ENCODE results near the gene HIBCH. TPM values are rescaled to one million over a fixed set of nuclear protein-coding genes. Genes with fewer than 3 reads are reported as not detected.

The HIBCH gene
- total and polyA plus RNA-seq, 2 donors from 2014 or later: 35.7 to 115 TPM

GRCh38 chr2:190350371-190350770, 30.7 kb upstream of the HIBCH start:
- DNase-seq: no peak
- no peaks in the 10 kb centered on the region for H3K9me3 ChIP-seq (ENCODE audit: control insufficient read depth in 2 of 3, insufficient read depth in 1 of 3, low read length in 3 of 3)
- H3K36me3 ChIP-seq (ENCODE audit: control insufficient read depth in 2 of 3, insufficient read depth in 3 of 3, low read length in 3 of 3): no peaks in the 10 kb centered on the region
- H3K9ac ChIP-seq (ENCODE audit: low read length in 3 of 3): no peak overlapping the region
- TF ChIP-seq, protein P1, sequence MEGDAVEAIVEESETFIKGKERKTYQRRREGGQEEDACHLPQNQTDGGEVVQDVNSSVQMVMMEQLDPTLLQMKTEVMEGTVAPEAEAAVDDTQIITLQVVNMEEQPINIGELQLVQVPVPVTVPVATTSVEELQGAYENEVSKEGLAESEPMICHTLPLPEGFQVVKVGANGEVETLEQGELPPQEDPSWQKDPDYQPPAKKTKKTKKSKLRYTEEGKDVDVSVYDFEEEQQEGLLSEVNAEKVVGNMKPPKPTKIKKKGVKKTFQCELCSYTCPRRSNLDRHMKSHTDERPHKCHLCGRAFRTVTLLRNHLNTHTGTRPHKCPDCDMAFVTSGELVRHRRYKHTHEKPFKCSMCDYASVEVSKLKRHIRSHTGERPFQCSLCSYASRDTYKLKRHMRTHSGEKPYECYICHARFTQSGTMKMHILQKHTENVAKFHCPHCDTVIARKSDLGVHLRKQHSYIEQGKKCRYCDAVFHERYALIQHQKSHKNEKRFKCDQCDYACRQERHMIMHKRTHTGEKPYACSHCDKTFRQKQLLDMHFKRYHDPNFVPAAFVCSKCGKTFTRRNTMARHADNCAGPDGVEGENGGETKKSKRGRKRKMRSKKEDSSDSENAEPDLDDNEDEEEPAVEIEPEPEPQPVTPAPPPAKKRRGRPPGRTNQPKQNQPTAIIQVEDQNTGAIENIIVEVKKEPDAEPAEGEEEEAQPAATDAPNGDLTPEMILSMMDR (IDR thresholded peaks at IDR 0.05; ENCODE audit: borderline replicate concordance, extremely low read depth, insufficient read depth): no peak
- intact Hi-C loops (cut with DNase I): no loop called here
- H3K27me3 ChIP-seq (ENCODE audit: control insufficient read depth, insufficient read depth, low read length): no peaks in the 10 kb centered on the region
- no peak overlapping the region for H3K27ac ChIP-seq (ENCODE audit: low read depth in 2 of 2, low read length in 2 of 2)
- no peak for FAIRE-seq
- H3K4me1 ChIP-seq (ENCODE audit: control insufficient read depth in 2 of 3, insufficient read depth in 2 of 3, low read depth in 1 of 3, low read length in 3 of 3): peaks cover 0 to 2% (median 0%) of the 10 kb centered on the region in 3 donors
- H3K4me3 ChIP-seq (ENCODE audit: low read length in 3 of 3): no peak overlapping the region

GRCh38 chr2:190344276-190344827, 24.7 kb upstream of the HIBCH start:
- Histone ChIP-seq H3K36me3 (ENCODE audit: control insufficient read depth in 2 of 3, insufficient read depth in 3 of 3, low read length in 3 of 3) (no peaks in the 10 kb centered on the region), H3K9ac (ENCODE audit: low read length in 3 of 3) (peak overlapping the region; percentile 27 to 79 (median 78)), H3K9me3 (ENCODE audit: control insufficient read depth in 2 of 3, insufficient read depth in 1 of 3, low read length in 3 of 3) (no peaks in the 10 kb centered on the region), H3K27me3 (ENCODE audit: control insufficient read depth, insufficient read depth, low read length) (no peaks in the 10 kb centered on the region), H3K4me1 (ENCODE audit: control insufficient read depth in 2 of 3, insufficient read depth in 2 of 3, low read depth in 1 of 3, low read length in 3 of 3) (peaks cover 0 to 6% (median 0%) of the 10 kb centered on the region in 3 donors), H3K27ac (ENCODE audit: low read depth in 2 of 2, low read length in 2 of 2) (peak overlapping the region; percentile 84 to 94), H3K4me3 (ENCODE audit: low read length in 3 of 3) (peak overlapping the region; percentile 28 to 73 (median 73))
- intact Hi-C loops (cut with DNase I): no loop called here
- DNase-seq: peak in 4 of 5 donors; percentile 61 to 73 (median 71)
- no peak for FAIRE-seq
- TF ChIP-seq, protein P1 (IDR thresholded peaks at IDR 0.05; ENCODE audit: borderline replicate concordance, extremely low read depth, insufficient read depth): peak; percentile 37

GRCh38 chr2:190343536-190344275, 24.1 kb upstream of the HIBCH start, which contains the start of gene INPP1:
Gene INPP1 (plus strand): TSS chr2:190343589. CDS start chr2:190360103, 16,514 bp downstream.
- no peaks in the 10 kb centered on the region for H3K27me3 ChIP-seq (ENCODE audit: control insufficient read depth, insufficient read depth, low read length)
- TF ChIP-seq, protein P1 (IDR thresholded peaks at IDR 0.05; ENCODE audit: borderline replicate concordance, extremely low read depth, insufficient read depth): no peak
- intact Hi-C loops (cut with DNase I): no loop called here
- FAIRE-seq: no peak
- peak within 1 kb of the TSS; percentile 56 to 73 (median 73) for H3K4me3 ChIP-seq (ENCODE audit: low read length in 3 of 3)
- DNase-seq: peak; percentile 64 to 91 (median 78)
- peaks cover 0 to 6% (median 0%) of the 10 kb centered on the region in 3 donors for H3K4me1 ChIP-seq (ENCODE audit: control insufficient read depth in 2 of 3, insufficient read depth in 2 of 3, low read depth in 1 of 3, low read length in 3 of 3)
- H3K27ac ChIP-seq (ENCODE audit: low read depth in 2 of 2, low read length in 2 of 2): peak within 1 kb of the TSS; percentile 84 to 94
- H3K9ac ChIP-seq (ENCODE audit: low read length in 3 of 3): peak within 1 kb of the TSS; percentile 40 to 79 (median 78)
- H3K36me3 ChIP-seq (ENCODE audit: control insufficient read depth in 2 of 3, insufficient read depth in 3 of 3, low read length in 3 of 3): no peaks in the 10 kb centered on the region
- H3K9me3 ChIP-seq (ENCODE audit: control insufficient read depth in 2 of 3, insufficient read depth in 1 of 3, low read length in 3 of 3): no peaks in the 10 kb centered on the region

Measured in kidney (tissue), 14 donors.